Liver (tissue), 9 donors: ENCODE measurements around the gene DES. TPM values are rescaled to one million over a fixed set of nuclear protein-coding genes. Genes with fewer than 3 reads are reported as not detected.

Source experiments
- DNase-seq: peaks from one replicate; pipeline ENCODE4 v3.0.0-alpha.2; 2017; ENCODE audit warnings: low spot score
- H3K27ac ChIP-seq, 2 donors: one replicate each; pipeline ENCODE4 v1.7.0; 2013; ENCODE audit warnings: inconsistent platforms in 2 of 2, low read length in 2 of 2, control low read depth in 1 of 2, low read depth in 1 of 2, mild to moderate bottlenecking in 1 of 2
- H3K27me3 ChIP-seq, 4 donors: one replicate each; pipeline versions ENCODE4 v1.6.1 to v1.7.0; 2013; ENCODE audit warnings: low read length in 3 of 4, inconsistent platforms in 1 of 4, mild to moderate bottlenecking in 1 of 4, moderate library complexity in 1 of 4; ENCODE audit not compliant: control insufficient read depth in 4 of 4, insufficient read depth in 4 of 4
- H3K36me3 ChIP-seq, 4 donors: one replicate each; pipeline versions ENCODE4 v1.6.1 to v1.7.0; 2013; ENCODE audit warnings: low read length in 3 of 4, mild to moderate bottlenecking in 3 of 4, low read depth in 1 of 4, moderate library complexity in 1 of 4; ENCODE audit not compliant: control insufficient read depth in 4 of 4, insufficient read depth in 3 of 4
- H3K4me1 ChIP-seq, 4 donors: one replicate each; pipeline versions ENCODE4 v1.6.1 to v1.7.0; 2013; ENCODE audit warnings: low read length in 3 of 4, mild to moderate bottlenecking in 3 of 4, moderate library complexity in 1 of 4; ENCODE audit not compliant: control insufficient read depth in 4 of 4, insufficient read depth in 4 of 4
- H3K4me3 ChIP-seq, 3 donors: one replicate each; pipeline versions ENCODE4 v1.6.1 to v1.7.0; 2013; ENCODE audit warnings: low read length in 3 of 3, control low read depth in 1 of 3, low read depth in 1 of 3, mild to moderate bottlenecking in 1 of 3
- H3K9ac ChIP-seq, 2 donors: one replicate each; pipeline ENCODE4 v1.7.0; 2013; ENCODE audit warnings: low read length in 2 of 2, mild to moderate bottlenecking in 2 of 2, moderate library complexity in 2 of 2, control low read depth in 1 of 2, low read depth in 1 of 2
- H3K9me3 ChIP-seq, 4 donors: one replicate each; pipeline versions ENCODE4 v1.6.1 to v1.7.0; 2013; ENCODE audit warnings: low read length in 3 of 4; ENCODE audit not compliant: control insufficient read depth in 4 of 4
- EGR1 ChIP-seq, 2 donors: IDR thresholded peaks; 2 replicates each; pipeline ENCODE4 v1.6.1; 2016 to 2018; ENCODE audit warnings: antibody characterized with exemption in 2 of 2, low read depth in 2 of 2
- FOXA1 ChIP-seq: IDR thresholded peaks from 2 replicates; pipeline ENCODE4 v1.6.1; 2016; ENCODE audit warnings: antibody characterized with exemption
- FOXA2 ChIP-seq: IDR thresholded peaks from 2 replicates; pipeline ENCODE4 v1.6.1; 2016; ENCODE audit warnings: antibody characterized with exemption
- GABPA ChIP-seq, 2 donors: IDR thresholded peaks in 1 of 2; conservative IDR thresholded peaks in 1 of 2; 2 replicates each; pipeline ENCODE4 v1.6.1; 2016; ENCODE audit warnings: antibody characterized with exemption in 2 of 2, mild to moderate bottlenecking in 1 of 2, moderate library complexity in 1 of 2
- HNF4A ChIP-seq, 2 donors: conservative IDR thresholded peaks; 2 replicates each; pipeline ENCODE4 v1.6.1; 2016; ENCODE audit warnings: antibody characterized with exemption in 2 of 2, mild to moderate bottlenecking in 2 of 2
- HNF4G ChIP-seq: IDR thresholded peaks from 2 replicates; pipeline ENCODE4 v1.6.1; 2016; ENCODE audit warnings: antibody characterized with exemption
- JUND ChIP-seq, 2 donors: IDR thresholded peaks; 2 replicates each; pipeline ENCODE4 v1.6.1; 2016; ENCODE audit warnings: antibody characterized with exemption in 2 of 2
- NR2F2 ChIP-seq: IDR thresholded peaks from 2 replicates; pipeline ENCODE4 v1.6.1; 2016; ENCODE audit warnings: antibody characterized with exemption
- RAD21 ChIP-seq, 2 donors: IDR thresholded peaks; 2 replicates each; pipeline ENCODE4 v1.6.1; 2016; ENCODE audit warnings: antibody characterized with exemption in 2 of 2, mild to moderate bottlenecking in 2 of 2
- RXRA ChIP-seq, 2 donors: IDR thresholded peaks; 2 replicates each; pipeline ENCODE4 v1.6.1; 2017 to 2018; ENCODE audit warnings: antibody characterized with exemption in 2 of 2, mild to moderate bottlenecking in 1 of 2
- SP1 ChIP-seq: IDR thresholded peaks from 2 replicates; pipeline ENCODE4 v1.6.1; 2018; ENCODE audit warnings: antibody characterized with exemption, mild to moderate bottlenecking
- TAF1 ChIP-seq: conservative IDR thresholded peaks from 2 replicates; pipeline ENCODE4 v1.6.1; 2016; ENCODE audit warnings: antibody characterized with exemption, mild to moderate bottlenecking
- YY1 ChIP-seq: IDR thresholded peaks from 2 replicates; pipeline ENCODE4 v1.6.1; 2016; ENCODE audit warnings: antibody characterized with exemption, mild to moderate bottlenecking
- WGBS: extraction: QIAGEN DNeasy Blood & Tissue Kit; methylation state at CpG from one replicate; pipeline ENCODE4 v1.1.7; 2013; 5-methylcytosine and 5-hydroxymethylcytosine counted together
- polyA plus RNA-seq, 2 donors: library from polyadenylated mRNA; stranded (reverse) in 1 of 2; unstranded in 1 of 2; fragments of 200-250 nt in 1 of 2; fragments of >200 nt in 1 of 2; fragmentation: Nextera tagmentation in 1 of 2; extraction: Ambion mirVana in 1 of 2; gene quantifications; one replicate each; pipeline versions ENCODE4 v1.2.1 to v1.2.3, GENCODE V29; 2013 to 2015
- total RNA-seq, 2 donors: library from RNA; depleted of rRNA; stranded (reverse); fragments of >200 nt; gene quantifications; one replicate each; pipeline ENCODE4 v1.2.3, GENCODE V29; 2014
- TF ChIP-seq, protein P1 (sequence below): fragments of 150-350 bp; IDR thresholded peaks from 2 replicates; pipeline ENCODE4 v1.5.1; 2017; ENCODE audit warnings: improper control_type of control experiment, low read depth, low read length; ENCODE audit not compliant: missing input control
- TF ChIP-seq, protein P2 (sequence below): IDR thresholded peaks from 2 replicates; pipeline ENCODE4 v1.6.1; 2016; ENCODE audit warnings: antibody characterized with exemption
- TF ChIP-seq, protein P3 (sequence below): IDR thresholded peaks from 2 replicates; pipeline ENCODE4 v1.6.1; 2016; ENCODE audit warnings: antibody characterized with exemption, mild to moderate bottlenecking
- TF ChIP-seq, protein P4 (sequence below): IDR thresholded peaks from 2 replicates; pipeline ENCODE4 v1.6.1; 2016; ENCODE audit warnings: antibody characterized with exemption
- TF ChIP-seq, protein P5 (sequence below): IDR thresholded peaks from 2 replicates; pipeline ENCODE4 v1.6.1; 2016; ENCODE audit warnings: antibody characterized with exemption
- donor health status: healthy.
- donor health status: healthy.
- donor health status: healthy.
- donor health status: healthy.
- donor health status: healthy.

DES gene
- total and polyA plus RNA-seq, 4 donors: 0.15 to 50.0 (median 3.2) TPM

DNA sequence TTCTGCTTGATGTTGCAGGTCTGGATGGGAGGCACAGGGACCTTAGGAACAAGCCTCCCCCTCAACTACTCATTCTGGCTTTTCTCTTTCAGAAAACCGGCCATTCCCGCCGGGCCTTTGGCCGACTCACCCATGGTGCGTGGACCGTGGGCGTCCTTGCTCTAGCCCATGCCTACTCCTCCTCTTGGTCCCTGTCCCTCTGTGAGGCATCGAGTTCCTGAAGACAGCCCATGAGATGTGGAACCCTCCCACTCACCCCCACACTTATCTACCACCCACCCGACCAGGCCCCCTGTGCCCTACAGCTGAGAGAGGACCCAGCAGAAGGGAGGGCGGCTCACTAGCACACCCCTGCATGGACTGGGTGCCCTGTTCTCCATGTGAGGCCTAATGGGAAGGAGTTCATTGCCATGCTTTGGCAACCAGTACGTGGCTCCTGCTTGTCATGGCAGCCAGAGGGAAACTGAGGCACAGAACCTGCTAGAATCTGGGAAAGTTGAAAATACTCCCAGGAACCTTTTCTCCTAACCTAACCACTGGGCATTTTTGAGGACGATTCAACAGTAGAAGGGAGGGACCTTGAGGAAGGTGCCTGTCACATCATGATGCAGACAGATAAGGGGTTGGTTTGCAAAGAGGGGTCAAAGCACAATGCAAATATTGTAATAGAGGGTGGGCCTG, 25.0 kb downstream of the DES start:
- no peaks in the 10 kb centered on the region for H3K9me3 ChIP-seq
- H3K36me3 ChIP-seq: no peaks in the 10 kb centered on the region
- peaks cover 0 to 11% (median 2%) of the 10 kb centered on the region in 4 donors for H3K27me3 ChIP-seq
- WGBS: 73% methylated on average over 12 of the region's 12 CpGs
- H3K9ac ChIP-seq: no peak overlapping the region
- no peak for DNase-seq
- H3K4me1 ChIP-seq: peaks cover 0 to 9% (median 3%) of the 10 kb centered on the region in 4 donors
- no peak overlapping the region for H3K4me3 ChIP-seq
- TF ChIP-seq GABPA (IDR thresholded peaks at IDR 0.05 in 1 of 2, conservative IDR thresholded peaks at IDR 0.05 in 1 of 2): no peak
- TF ChIP-seq HNF4A (conservative IDR thresholded peaks at IDR 0.05): no peak
- no peak for TF ChIP-seq EGR1 (IDR thresholded peaks at IDR 0.05; ENCODE audit: low read depth in 2 of 2)
- TF ChIP-seq FOXA2: no peak
- TF ChIP-seq JUND (IDR thresholded peaks at IDR 0.05): no peak
- TF ChIP-seq, protein P1, sequence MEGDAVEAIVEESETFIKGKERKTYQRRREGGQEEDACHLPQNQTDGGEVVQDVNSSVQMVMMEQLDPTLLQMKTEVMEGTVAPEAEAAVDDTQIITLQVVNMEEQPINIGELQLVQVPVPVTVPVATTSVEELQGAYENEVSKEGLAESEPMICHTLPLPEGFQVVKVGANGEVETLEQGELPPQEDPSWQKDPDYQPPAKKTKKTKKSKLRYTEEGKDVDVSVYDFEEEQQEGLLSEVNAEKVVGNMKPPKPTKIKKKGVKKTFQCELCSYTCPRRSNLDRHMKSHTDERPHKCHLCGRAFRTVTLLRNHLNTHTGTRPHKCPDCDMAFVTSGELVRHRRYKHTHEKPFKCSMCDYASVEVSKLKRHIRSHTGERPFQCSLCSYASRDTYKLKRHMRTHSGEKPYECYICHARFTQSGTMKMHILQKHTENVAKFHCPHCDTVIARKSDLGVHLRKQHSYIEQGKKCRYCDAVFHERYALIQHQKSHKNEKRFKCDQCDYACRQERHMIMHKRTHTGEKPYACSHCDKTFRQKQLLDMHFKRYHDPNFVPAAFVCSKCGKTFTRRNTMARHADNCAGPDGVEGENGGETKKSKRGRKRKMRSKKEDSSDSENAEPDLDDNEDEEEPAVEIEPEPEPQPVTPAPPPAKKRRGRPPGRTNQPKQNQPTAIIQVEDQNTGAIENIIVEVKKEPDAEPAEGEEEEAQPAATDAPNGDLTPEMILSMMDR: no peak
- TF ChIP-seq TAF1: no peak
- TF ChIP-seq YY1: no peak
- TF ChIP-seq, protein P2, sequence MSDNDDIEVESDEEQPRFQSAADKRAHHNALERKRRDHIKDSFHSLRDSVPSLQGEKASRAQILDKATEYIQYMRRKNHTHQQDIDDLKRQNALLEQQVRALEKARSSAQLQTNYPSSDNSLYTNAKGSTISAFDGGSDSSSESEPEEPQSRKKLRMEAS: no peak
- TF ChIP-seq RAD21 (IDR thresholded peaks at IDR 0.05): no peak
- TF ChIP-seq, protein P3, sequence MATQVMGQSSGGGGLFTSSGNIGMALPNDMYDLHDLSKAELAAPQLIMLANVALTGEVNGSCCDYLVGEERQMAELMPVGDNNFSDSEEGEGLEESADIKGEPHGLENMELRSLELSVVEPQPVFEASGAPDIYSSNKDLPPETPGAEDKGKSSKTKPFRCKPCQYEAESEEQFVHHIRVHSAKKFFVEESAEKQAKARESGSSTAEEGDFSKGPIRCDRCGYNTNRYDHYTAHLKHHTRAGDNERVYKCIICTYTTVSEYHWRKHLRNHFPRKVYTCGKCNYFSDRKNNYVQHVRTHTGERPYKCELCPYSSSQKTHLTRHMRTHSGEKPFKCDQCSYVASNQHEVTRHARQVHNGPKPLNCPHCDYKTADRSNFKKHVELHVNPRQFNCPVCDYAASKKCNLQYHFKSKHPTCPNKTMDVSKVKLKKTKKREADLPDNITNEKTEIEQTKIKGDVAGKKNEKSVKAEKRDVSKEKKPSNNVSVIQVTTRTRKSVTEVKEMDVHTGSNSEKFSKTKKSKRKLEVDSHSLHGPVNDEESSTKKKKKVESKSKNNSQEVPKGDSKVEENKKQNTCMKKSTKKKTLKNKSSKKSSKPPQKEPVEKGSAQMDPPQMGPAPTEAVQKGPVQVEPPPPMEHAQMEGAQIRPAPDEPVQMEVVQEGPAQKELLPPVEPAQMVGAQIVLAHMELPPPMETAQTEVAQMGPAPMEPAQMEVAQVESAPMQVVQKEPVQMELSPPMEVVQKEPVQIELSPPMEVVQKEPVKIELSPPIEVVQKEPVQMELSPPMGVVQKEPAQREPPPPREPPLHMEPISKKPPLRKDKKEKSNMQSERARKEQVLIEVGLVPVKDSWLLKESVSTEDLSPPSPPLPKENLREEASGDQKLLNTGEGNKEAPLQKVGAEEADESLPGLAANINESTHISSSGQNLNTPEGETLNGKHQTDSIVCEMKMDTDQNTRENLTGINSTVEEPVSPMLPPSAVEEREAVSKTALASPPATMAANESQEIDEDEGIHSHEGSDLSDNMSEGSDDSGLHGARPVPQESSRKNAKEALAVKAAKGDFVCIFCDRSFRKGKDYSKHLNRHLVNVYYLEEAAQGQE: no peak
- TF ChIP-seq HNF4G: no peak
- TF ChIP-seq, protein P4, sequence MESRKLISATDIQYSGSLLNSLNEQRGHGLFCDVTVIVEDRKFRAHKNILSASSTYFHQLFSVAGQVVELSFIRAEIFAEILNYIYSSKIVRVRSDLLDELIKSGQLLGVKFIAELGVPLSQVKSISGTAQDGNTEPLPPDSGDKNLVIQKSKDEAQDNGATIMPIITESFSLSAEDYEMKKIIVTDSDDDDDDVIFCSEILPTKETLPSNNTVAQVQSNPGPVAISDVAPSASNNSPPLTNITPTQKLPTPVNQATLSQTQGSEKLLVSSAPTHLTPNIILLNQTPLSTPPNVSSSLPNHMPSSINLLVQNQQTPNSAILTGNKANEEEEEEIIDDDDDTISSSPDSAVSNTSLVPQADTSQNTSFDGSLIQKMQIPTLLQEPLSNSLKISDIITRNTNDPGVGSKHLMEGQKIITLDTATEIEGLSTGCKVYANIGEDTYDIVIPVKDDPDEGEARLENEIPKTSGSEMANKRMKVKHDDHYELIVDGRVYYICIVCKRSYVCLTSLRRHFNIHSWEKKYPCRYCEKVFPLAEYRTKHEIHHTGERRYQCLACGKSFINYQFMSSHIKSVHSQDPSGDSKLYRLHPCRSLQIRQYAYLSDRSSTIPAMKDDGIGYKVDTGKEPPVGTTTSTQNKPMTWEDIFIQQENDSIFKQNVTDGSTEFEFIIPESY: no peak
- TF ChIP-seq SP1: no peak
- TF ChIP-seq, protein P5, sequence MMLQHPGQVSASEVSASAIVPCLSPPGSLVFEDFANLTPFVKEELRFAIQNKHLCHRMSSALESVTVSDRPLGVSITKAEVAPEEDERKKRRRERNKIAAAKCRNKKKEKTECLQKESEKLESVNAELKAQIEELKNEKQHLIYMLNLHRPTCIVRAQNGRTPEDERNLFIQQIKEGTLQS: no peak
- no peak for TF ChIP-seq FOXA1
- no peak for TF ChIP-seq NR2F2
- no peak for TF ChIP-seq RXRA (IDR thresholded peaks at IDR 0.05)
- no peak overlapping the region for H3K27ac ChIP-seq
